SKM-1 treated with dmso at 0.1 percent for 144 hours (cell line): Measurements from ENCODE around the gene SNTG2.

ENCODE experiments used
- DNase-seq: peaks from one replicate; lab custom pipeline; 2025; ENCODE audit not compliant: unreplicated experiment; lab: John Stamatoyannopoulos, UW

The SNTG2 gene

DNA sequence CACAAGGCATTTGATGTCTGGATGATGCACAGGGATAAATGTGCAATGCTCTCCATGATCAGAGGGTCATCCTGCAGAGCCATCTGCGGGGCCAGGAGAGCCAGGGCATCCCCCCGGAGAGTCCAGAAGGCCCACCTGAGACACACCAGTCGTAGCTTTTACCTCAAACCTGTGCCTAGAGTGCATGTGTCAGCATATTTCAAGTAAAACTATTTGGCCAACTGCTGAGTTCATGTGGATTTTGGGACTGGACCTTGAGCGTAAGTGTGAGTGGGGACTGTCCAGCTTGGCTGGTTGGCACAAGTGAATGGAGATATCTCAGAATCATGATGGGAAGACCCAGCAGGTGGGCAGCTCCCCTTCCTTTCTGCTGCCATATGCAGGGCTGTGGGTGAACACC, 314.8 kb downstream of the SNTG2 start:
- no peak for DNase-seq

DNA sequence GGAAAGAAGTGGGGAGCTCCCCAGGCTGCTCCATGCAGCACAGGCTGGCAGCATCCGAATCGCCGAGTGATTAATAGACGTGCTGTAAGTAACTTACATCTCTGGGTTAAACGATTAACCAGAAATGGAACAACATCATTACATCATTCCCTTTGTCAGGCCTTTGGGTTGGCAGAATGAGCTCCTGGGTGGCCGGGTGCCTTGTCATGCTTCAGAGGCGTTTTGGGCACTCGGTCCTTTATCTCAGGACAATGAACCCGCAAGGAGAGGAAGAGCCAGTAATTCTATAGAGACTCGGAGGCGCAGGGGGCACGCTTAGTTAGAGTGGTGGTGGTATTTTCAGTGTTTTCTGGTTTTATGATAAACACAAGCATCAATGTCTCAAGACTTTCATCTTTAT, 315.7 kb downstream of the SNTG2 start:
- DNase-seq: no peak

DNA sequence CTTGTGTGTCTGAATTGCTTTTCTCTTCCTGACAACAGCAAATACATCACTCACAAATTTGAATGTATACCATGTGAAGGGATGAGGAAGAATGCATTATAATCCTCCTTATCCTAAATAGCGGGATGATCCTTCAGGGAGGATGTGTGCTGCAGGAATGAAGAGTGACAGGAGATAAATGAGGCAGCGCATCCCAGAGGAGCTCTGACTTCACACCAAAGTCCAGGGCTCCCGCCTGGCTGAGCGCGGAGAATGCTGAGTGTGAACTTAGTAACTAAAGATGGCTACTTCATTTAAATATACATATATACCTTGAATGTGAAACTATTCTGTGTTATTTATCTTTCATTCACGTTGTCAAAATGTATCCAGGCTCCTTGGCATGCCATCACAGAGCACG, 317.4 kb downstream of the SNTG2 start:
- DNase-seq: no peak

DNA sequence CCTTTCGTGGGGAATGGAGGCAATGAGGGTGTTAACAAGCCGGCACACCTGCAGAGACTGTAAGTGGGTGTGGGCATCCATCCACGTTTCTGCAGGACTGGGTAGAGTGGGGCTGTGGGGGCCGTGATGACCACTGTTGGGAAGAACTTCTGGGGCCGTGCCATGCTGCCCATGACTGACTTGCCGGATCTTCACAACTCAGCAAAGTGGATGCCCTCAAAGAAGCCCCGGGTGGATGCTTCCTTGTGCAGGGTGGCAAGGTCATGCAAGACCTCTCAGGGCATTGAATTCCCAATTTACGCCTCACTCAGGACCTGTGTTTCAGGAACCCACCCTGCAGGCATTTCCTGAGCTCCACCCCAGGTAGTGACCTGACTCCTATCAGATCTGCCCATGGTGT, 319.2 kb downstream of the SNTG2 start:
- DNase-seq: no peak

DNA sequence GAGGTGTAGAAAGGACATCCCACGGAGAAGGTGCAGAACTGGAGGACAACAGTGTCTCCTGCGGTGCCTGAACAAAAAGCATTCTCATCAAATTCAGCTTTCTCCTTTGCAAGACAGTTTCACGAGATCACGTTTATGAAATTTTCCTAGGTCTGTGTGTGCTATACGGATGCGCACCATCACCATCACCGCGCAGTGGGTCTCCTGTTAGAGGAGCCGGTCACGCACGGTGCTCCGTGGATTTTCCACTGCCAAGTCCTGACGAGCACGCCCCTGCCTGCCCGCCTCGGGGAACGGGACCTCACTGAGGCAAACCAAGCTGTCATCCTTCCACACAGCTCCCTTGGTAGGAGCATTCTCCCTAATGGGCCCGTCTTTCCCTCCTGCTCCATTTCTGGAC, 322.2 kb downstream of the SNTG2 start:
- DNase-seq: no peak

DNA sequence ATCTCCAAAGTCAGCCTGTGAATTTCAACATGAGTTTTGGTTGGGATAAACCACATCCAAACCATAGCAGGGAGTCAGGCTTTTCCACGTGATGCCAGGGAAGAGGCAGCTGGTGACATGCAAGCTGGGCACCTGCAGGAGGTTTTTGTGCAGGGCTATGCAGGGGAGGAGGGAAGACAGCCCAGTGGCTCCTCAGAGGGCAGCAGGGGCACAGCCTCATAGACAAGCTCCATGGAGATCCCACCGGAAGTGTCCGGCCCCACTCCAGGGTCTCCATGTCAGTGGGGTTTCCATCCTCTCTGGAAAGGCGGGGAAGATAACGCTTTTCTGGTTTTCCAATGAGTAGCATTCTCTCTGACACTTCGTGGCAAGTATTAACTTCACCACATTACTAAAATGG, 327.0 kb downstream of the SNTG2 start:
- DNase-seq: no peak

DNA sequence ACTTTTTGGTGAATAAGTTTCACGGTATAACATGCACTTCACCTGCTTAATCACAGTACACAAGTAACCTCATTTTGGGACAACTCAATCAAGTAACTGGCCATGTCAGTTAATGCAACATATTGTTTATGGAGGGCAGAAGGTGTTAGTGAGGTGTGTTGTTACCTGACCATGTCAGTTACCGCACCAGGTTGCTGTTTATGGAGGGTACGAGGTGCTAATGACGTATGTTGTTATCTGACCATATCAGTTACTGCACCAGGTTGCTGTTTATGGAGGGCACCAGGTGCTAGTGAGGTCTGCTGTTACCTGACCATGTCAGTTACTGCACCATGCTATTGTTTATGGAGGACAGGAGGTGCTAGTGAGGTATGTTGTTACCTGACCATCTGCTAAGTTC, 327.5 kb downstream of the SNTG2 start:
- no peak for DNase-seq

DNA sequence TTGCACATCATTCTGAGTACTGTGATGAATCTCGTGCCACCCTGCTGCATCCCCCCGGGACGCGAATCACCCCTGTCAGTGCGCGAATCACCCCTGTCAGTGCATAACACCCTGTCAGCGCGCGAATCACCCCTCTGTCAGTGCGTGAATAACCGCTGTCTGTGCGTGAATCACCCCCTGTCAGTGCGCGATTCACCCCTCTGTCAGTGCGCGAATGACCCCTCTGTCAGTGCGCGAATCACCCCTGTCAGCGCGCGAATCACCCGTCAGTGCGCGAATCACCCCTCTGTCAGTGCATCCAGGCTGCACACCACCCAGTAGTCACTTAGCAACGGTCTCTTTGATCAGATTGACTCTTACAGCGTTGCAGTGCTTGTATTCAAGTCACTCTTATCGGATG, 328.2 kb downstream of the SNTG2 start:
- DNase-seq: no peak

DNA sequence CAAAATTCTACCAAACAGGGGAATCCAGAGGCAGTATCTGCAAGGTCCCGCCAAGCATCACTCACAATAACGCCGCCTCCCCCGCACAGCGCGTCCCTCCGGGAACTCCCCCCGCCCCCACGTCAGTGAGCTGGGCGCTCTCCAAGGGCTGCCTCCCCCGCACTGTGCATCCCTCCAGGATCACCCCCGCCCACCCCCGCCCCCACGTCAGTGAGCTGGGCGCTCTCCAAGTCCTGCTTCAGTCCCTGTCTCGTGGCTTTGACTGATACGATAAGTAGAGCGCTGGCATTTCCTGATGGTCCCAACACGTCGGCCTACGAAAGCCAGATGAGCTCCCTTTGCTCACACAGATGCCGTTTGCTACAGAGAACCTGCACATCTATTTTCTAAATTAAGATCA, 331.9 kb downstream of the SNTG2 start:
- DNase-seq: no peak

DNA sequence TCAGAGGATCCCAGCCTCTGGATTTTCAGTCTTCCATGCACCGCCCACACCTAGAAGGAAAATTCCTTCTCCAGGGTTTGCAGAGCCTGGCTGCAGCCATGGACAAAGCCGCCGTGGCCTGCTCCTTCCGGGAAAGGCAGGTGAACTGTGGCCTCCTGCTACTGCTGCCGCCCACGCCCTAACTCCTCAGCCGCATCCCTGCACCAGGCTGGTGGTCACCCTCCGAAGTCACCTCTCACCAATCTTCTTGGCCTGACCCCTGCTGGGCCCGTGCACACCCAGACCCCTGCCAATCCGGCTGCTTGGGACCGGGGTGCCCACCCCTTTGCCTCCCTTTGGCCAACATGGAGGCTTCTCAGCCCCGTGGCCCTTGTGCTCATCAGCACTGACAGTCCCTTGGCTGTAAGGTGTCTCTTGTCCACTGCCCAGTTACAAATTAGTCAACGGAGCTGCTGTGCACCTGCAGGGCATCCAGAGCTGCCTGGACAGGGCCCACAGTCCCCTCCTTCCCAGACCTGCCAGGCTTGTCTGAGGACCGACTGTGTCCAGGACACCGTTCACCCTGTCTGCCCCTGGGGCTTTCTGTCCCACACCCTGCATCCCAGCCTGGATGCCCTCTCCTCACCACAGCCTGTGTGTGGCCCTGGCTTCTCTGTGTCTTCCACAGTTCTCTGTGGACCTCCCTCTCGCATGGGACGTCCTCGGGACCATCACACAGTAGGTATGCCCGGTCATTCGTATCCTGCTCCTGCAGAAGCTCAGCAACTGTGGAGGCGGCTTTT, 332.6 kb downstream of the SNTG2 start:
- no peak for DNase-seq

DNA sequence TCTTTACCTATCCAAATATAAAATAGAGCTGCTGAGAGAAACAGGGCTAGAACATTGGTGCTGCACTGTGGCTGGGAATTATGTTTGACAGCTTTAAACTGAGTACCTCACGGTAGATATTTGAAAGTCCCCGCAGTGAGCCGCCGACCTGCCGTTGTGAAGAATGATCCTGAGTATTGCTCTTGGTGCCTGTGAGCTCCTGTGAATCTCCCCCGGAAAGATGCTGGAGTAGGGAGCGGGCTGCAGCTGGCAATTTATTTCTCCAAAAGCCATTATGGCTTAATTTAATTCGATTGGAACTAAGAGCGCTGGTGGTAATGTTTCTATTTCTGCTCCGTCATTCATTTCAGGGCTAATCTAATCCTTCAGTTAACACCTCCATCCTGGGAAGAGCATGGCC, 333.2 kb downstream of the SNTG2 start:
- no peak for DNase-seq

DNA sequence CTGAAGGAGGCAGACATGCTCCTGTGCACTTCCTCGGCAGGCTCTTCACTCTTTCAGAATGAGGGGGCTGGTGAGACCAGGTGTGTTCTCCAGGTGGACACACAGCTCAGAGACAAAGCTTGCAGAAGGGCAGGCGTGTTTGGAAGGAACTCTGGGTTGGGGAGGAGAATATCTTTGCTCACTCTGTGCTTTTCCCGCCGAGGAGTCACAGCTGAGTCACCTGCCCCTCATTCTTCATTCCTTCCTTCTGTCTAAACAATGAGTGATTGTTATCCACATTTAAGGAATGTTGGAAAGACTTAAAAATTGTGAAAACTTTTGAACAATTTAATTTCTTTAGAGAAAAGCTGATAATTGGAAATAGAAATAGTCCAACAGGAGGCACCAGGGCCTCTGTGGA, 336.3 kb downstream of the SNTG2 start:
- no peak for DNase-seq

DNA sequence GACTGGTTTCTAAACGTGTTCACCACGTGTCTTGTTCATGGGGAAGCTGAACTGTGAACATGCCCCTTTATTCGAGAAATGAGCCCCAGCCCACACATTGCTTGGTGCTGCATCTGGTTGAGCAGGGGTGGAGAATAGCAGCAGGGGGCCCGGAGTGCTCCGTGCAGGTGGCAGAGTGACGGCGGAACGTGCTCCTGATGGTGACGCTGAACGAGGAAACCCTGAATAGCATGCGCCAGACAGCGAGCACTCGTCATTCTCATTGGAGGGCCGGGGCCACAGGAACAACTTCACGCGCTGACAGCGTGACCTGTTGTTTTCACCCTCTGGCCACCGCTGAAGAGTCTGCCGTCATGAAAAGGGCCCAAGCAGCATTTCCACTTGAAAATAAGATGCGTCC, 336.8 kb downstream of the SNTG2 start:
- DNase-seq: no peak

DNA sequence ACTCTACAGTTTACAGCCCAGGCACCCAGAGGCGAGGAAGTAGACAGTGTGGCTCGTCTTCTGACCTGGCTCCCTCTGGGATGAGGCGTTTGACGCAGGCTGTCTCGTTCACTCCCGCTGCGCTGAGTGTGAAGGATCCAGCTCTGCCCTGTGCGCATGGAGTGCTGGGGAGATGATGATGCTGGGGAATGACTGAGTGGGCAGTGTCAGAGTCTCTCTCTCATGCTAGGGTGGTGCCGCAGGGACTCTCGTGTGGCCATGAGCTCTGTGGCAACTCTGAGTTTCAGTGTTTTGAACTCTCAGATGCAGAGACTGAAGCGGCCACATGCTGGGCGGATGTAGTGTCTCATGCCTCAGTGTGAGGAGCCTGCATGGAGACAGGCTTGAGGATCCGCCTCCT, 344.3 kb downstream of the SNTG2 start:
- DNase-seq: no peak

DNA sequence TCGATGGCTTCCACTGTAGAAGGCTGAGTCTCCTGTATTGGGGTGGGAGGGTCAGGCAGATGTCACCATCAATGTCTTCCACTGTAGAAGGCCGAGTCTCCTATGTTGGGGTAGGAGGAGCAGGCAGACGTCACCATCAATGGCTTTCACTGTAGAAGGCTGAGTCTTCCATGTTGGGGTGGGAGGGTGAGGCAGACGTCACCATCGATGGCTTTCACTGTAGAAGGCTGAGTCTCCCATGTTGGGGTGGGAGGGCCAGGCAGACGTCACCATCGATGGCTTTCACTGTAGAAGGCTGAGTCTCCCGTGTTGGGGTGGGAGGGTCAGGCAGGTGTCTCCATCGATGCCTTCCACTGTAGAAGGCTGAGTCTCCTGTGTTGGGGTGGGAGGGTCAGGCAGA, 345.1 kb downstream of the SNTG2 start:
- DNase-seq: no peak

DNA sequence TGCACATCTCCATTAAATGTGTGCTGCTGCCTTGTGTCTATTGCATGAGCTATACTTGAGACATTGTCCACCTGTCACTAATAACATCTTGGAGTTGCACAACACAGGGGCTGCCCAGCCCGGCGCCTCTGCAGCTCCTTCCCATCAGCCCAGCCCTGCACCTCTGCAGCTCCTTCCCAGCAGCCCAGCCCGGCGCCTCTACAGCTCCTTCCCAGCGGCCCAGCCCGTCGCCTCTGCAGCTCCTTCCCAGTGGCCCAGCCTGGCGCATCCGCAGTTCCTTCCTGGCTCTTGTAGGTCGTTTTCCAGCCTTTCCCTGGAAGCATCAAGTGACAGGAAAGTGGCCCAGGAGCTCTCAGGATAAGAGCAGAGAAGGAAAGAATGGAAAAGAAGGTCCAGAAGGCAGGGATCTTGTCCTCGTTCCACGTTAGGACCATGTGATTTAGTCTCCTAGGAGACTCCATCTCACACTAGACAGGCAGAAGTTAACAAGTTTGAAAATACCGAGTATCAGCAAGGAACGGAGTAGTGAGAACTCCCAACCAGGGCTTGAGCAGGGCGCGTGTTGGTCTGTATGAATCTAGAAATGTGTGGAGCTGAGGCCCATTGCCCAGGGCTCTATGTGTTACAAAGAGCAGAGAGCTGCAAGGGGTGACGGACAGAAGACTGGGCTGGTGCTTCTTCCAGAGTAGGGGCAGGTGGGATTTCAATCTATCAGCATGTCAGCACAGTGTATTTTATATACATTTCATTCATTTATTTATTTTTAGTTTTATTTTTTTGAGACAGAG, 346.9 kb downstream of the SNTG2 start:
- DNase-seq: no peak

DNA sequence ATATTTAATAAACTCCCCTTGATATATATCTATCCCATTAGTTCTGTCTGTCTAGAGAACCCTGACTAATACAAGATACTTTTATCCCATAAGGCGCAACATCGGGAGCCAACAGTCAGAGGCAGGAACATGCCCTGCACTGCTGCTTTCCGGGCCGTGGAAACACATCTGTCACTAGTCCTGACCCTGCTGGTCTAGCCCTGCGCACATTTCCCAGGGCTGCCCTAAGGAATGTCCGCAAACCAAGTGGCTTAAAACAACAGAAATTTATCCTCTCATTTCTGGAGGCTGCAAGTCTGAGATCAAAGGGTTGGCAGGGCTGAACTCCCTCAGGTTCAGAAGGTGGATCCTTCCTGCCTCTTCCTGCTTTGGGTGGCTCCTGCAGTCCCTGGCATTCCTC, 348.4 kb downstream of the SNTG2 start:
- no peak for DNase-seq

DNA sequence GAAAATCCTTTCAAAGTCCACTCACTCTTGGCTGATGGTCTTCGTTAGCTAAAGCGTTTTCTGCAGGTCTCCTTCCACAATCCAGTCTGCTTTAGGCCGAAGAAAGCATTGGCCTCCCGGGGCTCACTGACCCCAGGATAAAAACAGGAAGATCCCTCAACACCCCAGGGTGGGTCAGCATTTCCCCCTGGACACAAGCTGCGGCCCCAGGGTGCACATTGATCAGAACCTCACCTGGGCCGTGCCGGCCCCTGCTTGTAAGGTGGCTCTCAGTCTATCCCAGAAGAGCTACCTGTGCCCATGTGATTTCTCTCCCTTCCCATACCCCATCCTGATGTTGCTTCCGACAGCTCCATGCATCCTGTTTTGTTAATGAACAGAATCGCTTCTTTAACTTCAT, 349.6 kb downstream of the SNTG2 start:
- DNase-seq: no peak

DNA sequence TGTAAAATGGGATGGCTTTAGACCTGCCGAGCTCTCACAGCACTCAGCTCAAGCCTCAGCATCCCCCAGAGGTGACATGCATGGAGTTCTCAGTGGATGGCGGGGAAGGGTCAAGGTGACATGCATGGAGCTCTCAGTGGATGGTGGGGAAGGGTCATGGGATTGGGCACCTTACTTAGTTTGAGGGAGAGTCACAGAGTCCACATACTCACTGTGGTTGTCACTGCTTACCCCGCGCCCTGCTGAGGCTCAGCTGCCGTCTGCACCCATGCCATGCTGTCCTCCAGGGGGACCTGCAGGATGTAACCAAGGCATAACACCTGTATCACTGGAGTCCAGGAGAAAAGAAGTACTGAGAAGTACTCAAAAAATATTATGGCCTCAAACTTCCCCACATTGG, 350.4 kb downstream of the SNTG2 start:
- no peak for DNase-seq

DNA sequence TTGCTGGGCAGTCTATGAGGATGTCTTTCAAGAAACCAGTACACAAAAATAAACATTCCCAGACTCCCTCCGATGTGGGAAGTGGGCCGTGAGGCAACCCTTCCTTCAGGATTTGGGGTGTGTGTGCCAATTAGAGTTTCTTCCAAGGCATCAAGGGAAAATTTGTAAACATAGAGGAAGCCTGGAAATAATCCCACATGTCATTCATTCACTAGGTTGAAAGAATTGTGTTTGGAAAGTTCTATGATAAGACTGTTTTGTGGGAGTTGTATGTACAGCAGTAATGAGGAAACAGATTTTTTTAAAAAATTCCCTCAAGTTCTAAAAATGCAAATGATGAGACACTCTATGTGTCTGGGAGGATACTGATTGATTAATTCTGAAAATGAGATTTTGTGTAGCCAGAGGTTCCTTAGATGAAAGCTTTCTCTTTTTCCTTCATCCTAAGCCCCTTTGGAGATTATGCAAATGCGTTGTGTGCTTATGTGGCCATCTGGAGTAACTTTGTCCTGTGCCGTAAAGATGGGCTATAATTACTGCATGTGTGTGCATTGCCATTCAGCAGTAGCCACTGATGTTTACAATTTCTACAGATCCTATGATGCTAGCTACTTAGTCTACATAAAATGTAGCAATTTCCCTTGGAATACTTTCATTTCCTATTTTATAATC, 354.8 kb downstream of the SNTG2 start:
- no peak for DNase-seq

DNA sequence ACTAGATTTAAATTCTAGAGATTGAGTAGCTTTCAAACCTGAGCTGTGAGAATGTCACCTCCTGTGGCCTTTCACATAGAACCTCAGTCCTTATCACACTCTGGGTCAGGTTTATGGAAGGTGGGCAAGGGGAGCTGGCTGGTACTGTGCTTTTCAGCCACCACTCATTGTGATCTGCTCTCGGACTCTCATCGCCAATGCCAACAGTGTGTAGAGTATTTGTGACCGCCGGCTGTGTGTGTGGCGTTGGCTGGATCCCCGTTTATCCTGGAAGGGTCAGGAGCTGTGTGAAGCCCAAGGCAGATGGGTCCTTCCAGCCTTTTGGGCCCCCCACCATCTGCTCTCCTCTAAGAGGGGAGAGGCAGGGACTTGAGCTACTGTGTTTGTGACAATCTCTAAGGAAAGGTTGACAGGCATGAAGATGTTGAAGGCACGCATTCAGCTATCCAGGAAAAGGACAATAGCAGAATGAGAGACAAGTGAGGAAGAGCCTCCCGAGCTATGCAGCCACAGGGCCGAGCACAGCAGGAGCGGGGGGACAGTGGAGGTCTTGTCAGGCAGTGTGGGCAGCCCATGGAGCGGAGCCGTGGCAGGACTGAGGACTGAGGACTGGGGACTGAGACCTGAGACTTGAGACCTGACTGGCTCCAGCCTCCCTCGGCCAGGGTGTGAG, 355.5 kb downstream of the SNTG2 start:
- DNase-seq: no peak
